ENCODE results near the gene ABRACL. TPM values are rescaled to one million over a fixed set of nuclear protein-coding genes. Genes with fewer than 3 reads are reported as not detected.
A peak's percentile ranks its signal among the peaks of the same experiment; 100 is the strongest.

ABRACL gene
- total RNA-seq, 1 experiment from 2014 or later, result 22.2 TPM

- in situ Hi-C loops (cut with HindIII; ENCODE audit: low pct_unique_long_range_greater_than_20kb, low sequenced_read_pairs), result no loop called here
- POLR2A ChIA-PET, result no interaction called here
- intact Hi-C loops (cut with micrococcal nuclease; ENCODE audit: unreplicated experiment), result no loop called here
- Histone ChIP-seq H3K27ac (ENCODE audit: low read length) (no peak overlapping the region), H3K4me3 (ENCODE audit: low read depth in 2 of 2, low read length in 2 of 2) (no peak overlapping the region), H3K4me1 (ENCODE audit: control insufficient read depth, insufficient read depth, low read length) (no peaks in the 10 kb centered on the region), H3K36me3 (ENCODE audit: control insufficient read depth, insufficient read depth, low read length) (no peaks in the 10 kb centered on the region), H3K9me3 (ENCODE audit: control insufficient read depth, insufficient read depth, low read depth, low read length) (no peaks in the 10 kb centered on the region), H3K27me3 (ENCODE audit: control insufficient read depth, insufficient read depth, low read length) (peaks cover 20% of the 10 kb centered on the region)
- CTCF ChIA-PET, result no interaction called here
- BruUV-seq (replicated peaks), result no TSS peak
- no peak for DNase-seq (ENCODE audit: low read depth, low spot score)
- TF ChIP-seq TCF7L2 (IDR thresholded peaks at IDR 0.05; ENCODE audit: low read depth, low read length), result no peak
- no peak for TF ChIP-seq REST (IDR thresholded peaks at IDR 0.05; ENCODE audit: insufficient read depth in 1 of 2, low read depth in 2 of 2, low read length in 1 of 2)
- TF ChIP-seq SIN3A (IDR thresholded peaks at IDR 0.05; ENCODE audit: borderline replicate concordance, insufficient read depth, low read depth, low read length), result no peak
- peak; percentile 15; the same call in 1 of the 2 replicates for TF ChIP-seq CTCF (IDR thresholded peaks at IDR 0.05)
- no peak for ATAC-seq
Measured at GRCh38 chr6:139050770-139051313, 22.3 kb downstream of the ABRACL start.

- TF ChIP-seq CTCF (IDR thresholded peaks at IDR 0.05), result no peak
- TF ChIP-seq TCF7L2 (IDR thresholded peaks at IDR 0.05; ENCODE audit: low read depth, low read length), result no peak
- no peak for TF ChIP-seq POLR2AphosphoS5 (IDR thresholded peaks at IDR 0.05; ENCODE audit: low read depth, low read length)
- TF ChIP-seq REST (IDR thresholded peaks at IDR 0.05; ENCODE audit: insufficient read depth in 1 of 2, low read depth in 2 of 2, low read length in 1 of 2), result no peak
- no peak for TF ChIP-seq SIN3A (IDR thresholded peaks at IDR 0.05; ENCODE audit: borderline replicate concordance, insufficient read depth, low read depth, low read length)
- peaks cover 20% of the 10 kb centered on the region for H3K27me3 ChIP-seq (ENCODE audit: control insufficient read depth, insufficient read depth, low read length)
- no TSS peak for BruUV-seq (replicated peaks)
- ATAC-seq (no peak), DNase-seq (ENCODE audit: low read depth, low spot score) (no peak)
- intact Hi-C loops (cut with micrococcal nuclease; ENCODE audit: unreplicated experiment), result no loop called here
- no peak overlapping the region for H3K4me3 ChIP-seq (ENCODE audit: low read depth in 2 of 2, low read length in 2 of 2)
- in situ Hi-C loops (cut with HindIII; ENCODE audit: low pct_unique_long_range_greater_than_20kb, low sequenced_read_pairs), result no loop called here
- H3K9me3 ChIP-seq (ENCODE audit: control insufficient read depth, insufficient read depth, low read depth, low read length), result no peaks in the 10 kb centered on the region
- ChIA-PET CTCF (no interaction called here), POLR2A (no interaction called here)
- no peak overlapping the region for H3K27ac ChIP-seq (ENCODE audit: low read length)
- no peaks in the 10 kb centered on the region for H3K36me3 ChIP-seq (ENCODE audit: control insufficient read depth, insufficient read depth, low read length)
- H3K4me1 ChIP-seq (ENCODE audit: control insufficient read depth, insufficient read depth, low read length), result no peaks in the 10 kb centered on the region
Measured at GRCh38 chr6:139051396-139052060, 23.0 kb downstream of the ABRACL start.

Measured in Panc1 (cell line).